ENCODE data around the gene BPIFA3.

BPIFA3 gene

DNA sequence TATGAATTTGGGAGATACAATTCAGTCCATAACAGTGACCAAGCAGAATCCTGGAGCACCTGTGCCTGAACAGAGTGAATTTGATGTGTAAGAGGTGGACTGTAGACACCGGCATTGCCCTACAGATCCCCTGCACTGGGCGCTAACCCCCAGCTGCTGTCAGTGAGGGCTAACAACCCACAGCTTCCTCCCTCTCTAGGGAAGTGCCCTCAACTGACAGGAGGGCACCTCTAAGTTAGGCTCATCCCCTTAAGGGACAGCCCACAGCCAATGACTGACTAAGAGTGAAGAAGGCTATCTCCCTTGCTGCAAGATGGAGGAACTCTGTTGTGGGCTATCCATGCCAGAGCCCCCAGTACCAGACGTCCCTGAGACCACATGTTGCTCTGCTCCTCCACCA, 50.5 kb downstream of the BPIFA3 start:
- DNase-seq = no peak

DNA sequence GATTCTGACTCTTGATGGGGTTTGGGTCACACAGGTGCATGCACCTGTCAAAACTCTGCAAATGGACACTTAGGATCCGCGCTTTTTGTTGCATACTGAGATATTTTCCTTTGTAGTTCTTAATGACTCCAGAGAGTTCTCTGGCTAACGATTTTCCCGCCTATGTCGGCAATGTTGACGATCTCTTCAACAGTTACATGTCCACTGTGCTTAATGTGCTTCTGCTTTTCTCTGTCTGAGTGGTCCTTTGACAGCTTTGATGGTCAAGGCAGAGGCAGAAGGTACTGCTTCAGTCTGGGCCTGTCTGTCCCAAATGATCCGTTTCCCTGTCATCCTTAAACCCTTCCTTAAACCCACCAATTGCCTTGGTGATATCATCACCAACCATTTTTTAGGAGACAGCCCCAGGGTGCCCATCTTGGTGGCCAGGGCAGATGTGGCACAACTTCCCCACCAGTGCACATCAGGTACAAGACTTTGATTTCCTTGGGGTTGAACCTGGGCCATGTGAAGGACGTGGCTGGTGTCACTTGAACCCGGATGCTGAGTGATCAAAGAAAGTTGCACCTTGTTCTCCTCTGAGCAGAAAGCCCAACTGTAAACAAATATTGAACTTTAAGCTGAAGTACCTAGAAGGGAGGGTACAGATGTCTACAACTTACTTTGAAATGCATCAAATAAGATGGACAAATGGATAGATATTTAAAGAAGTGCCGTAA, 55.2 kb downstream of the BPIFA3 start:
- no peak for DNase-seq

DNA sequence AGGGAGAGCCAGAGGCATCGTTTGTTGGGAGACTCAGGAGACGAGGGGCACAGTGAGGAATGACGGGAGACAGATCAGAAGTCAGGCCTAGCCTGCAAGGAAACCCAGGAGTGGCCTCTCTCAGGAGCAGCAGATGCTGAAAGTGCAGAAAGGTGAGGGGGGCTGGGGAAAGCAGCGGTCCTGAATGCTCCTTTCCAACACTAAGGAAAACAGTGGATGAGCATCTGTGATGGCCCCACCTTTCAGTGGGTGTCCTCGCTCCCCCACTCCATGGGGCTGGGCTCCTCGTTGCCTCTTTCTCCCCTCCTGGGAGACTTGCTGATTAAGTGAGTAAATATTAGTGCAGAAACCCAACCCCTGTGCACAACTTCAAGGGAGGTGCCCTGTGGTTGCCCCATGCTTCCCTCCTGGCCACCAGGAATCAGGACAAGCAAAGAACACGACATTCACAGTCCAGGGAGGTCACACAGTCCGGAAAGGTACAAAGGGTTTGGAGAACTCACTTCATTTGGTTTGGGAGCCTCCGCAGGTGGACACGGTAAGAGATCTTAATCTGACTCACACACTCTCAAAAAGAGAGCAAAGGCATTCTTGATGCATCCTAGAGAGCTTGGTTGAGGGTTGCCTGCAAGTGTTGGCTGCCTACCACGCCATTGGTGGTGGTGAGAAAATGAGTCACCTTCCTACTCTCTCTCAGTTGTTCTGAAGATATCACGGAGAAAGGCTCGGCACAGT, 56.1 kb downstream of the BPIFA3 start:
- no peak for DNase-seq

DNA sequence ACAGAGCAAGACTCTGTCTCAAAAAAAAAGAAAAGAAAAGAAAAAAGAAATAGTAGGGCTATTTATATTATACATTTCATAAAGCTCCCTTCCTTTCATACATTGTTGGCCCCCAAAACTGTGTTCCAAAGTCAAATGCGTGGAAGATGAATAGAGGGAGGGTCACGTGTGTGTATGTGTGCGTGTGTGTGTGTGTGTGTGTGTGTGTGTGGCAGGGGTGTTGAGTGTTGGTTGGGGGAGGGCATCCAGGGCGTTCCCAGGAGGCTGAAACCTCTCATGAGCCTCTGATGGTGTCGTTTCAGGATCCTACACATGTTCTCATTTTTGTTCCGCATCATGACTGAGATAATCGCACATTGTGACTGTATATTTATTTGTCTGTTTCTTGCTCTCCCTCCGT, 58.1 kb downstream of the BPIFA3 start:
- DNase-seq = no peak

DNA sequence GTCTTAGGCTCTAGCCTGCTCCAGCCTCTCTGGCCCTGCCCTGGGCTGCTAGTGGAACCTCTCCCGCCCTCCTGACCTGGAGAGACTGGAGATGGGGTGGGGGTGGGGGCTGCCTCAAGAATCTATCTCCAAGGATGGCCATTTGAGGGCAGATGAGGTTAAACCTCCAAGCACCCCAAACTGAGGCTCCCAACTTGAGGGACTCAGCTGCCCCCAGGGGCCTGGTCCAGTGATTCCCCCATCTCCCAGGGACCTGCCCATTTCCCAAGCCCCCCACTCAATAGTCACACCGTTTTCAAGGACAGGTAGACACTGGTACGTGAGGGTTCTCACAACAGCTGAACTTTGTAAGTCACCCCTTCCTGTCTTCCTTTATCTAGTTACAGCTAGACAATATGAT, 58.7 kb downstream of the BPIFA3 start:
- no peak for DNase-seq

DNA sequence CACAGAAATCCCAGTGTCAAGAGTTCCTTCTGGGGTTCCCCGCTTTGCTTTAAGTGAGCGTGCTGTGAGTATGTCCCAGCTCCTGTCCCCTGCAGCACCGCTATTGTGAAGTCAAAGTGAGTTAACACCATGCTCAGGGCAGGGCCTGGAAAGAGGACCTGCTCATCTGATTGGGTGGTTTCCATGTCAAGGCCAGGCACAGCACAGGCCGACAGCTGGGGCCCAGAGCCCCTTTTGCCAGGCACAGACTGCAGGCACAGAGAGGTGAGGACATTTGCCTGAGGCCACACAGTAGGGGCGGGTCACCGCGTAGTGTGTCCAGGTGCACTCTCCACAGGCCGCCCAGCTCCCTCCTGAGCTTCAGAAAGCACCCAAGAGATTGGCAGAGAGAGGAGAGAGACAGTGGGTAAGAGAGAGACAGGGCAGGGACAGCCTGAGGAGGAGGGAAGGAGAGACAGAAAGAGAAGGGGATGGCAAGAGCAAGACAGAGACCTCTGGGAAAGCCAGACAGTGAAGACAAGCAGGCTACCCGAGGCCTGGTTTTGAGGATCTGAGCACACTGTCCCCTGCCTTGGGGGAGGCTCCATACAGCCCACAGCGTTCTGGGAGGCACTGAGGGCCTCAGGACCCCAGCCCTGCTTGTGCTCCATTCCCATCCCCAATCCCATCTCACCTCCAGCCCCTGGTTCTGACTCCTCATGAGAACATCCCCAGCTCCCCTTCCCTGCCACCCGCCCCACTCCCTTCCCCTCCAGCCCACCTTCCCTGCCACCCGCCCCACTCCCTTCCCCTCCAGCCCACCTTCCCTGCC, 59.4 kb downstream of the BPIFA3 start:
- no peak for DNase-seq
